GM23338 (cell line): ENCODE measurements around the gene EGFL8. TPM values are rescaled to one million over a fixed set of nuclear protein-coding genes. Genes with fewer than 3 reads are reported as not detected.
"Not testable (repeated sequence)": the region's sequence is repeated elsewhere in the genome, so short reads cannot be mapped to it uniquely, and the experiment has no call there.

ENCODE experiments used
- ATAC-seq: fragments of 200-7000 bp; cut with Tn5 transposase; 3 replicates; pipeline ENCODE4 v1.9.1; 2020
- DNase-seq: peaks from one replicate; pipeline ENCODE4 v3.0.0-alpha.2; 2015; ENCODE audit warnings: low spot score
- H2AFZ ChIP-seq: fragments of 200-600 bp; sonication (generic); 2 replicates; pipeline ENCODE4 v1.8.0; 2016; ENCODE audit warnings: antibody characterized with exemption, mild to moderate bottlenecking, moderate library complexity
- H3F3A ChIP-seq: fragments of 200-600 bp; sonication (generic); replicated peaks from 2 replicates; pipeline ENCODE4 v1.8.0; 2017; ENCODE audit warnings: antibody characterized with exemption, mixed run types, low read depth
- H3K27ac ChIP-seq: fragments of 200-600 bp; sonication (generic); 2 replicates; pipeline ENCODE4 v1.6.1; 2016; ENCODE audit warnings: low read depth
- H3K27me3 ChIP-seq: fragments of 200-600 bp; sonication (generic); 2 replicates; pipeline ENCODE4 v1.8.0; 2016; ENCODE audit warnings: mild to moderate bottlenecking, mixed run types, moderate library complexity; ENCODE audit not compliant: insufficient read depth
- H3K36me3 ChIP-seq: fragments of 200-600 bp; sonication (generic); 2 replicates; pipeline ENCODE4 v1.8.0; 2016; ENCODE audit warnings: mild to moderate bottlenecking; ENCODE audit not compliant: insufficient read depth
- H3K4me1 ChIP-seq: fragments of 200-600 bp; sonication (generic); 2 replicates; pipeline ENCODE4 v1.8.0; 2016; ENCODE audit warnings: mild to moderate bottlenecking, moderate library complexity; ENCODE audit not compliant: insufficient read depth
- H3K4me2 ChIP-seq: fragments of 200-600 bp; sonication (generic); 2 replicates; pipeline ENCODE4 v1.7.1; 2017; ENCODE audit warnings: mixed run types
- H3K4me3 ChIP-seq: fragments of 200-600 bp; sonication (generic); 2 replicates; pipeline ENCODE4 v1.6.1; 2016; ENCODE audit warnings: mixed run types
- H3K79me2 ChIP-seq: fragments of 200-600 bp; sonication (generic); replicated peaks from 2 replicates; pipeline ENCODE4 v1.8.0; 2017; ENCODE audit warnings: mild to moderate bottlenecking; ENCODE audit not compliant: insufficient read depth
- H3K9me2 ChIP-seq: fragments of 200-600 bp; sonication (generic); 2 replicates; pipeline ENCODE4 v1.8.0; 2017; ENCODE audit not compliant: insufficient read depth
- H4K20me1 ChIP-seq: fragments of 200-600 bp; sonication (generic); replicated peaks from 2 replicates; pipeline ENCODE4 v1.8.0; 2017; ENCODE audit warnings: mild to moderate bottlenecking; ENCODE audit not compliant: insufficient read depth
- H3K27ac Mint-ChIP-seq: 2 replicates; pipeline ENCODE4 v1.8.0; 2020; ENCODE audit warnings: inconsistent platforms, mild to moderate bottlenecking, moderate library complexity, mixed read lengths
- H3K27me3 Mint-ChIP-seq: 3 replicates; pipeline ENCODE4 v1.8.0; 2022; ENCODE audit warnings: low read depth, mild to moderate bottlenecking, moderate library complexity, mixed read lengths, inconsistent platforms; ENCODE audit not compliant: insufficient read depth, poor library complexity
- H3K36me3 Mint-ChIP-seq: 3 replicates; pipeline ENCODE4 v1.8.0; 2021; ENCODE audit warnings: low read depth, mild to moderate bottlenecking, inconsistent platforms, moderate library complexity, mixed read lengths
- H3K4me1 Mint-ChIP-seq: 3 replicates; pipeline ENCODE4 v1.8.0; 2020; ENCODE audit warnings: mild to moderate bottlenecking, inconsistent platforms, mixed read lengths
- H3K4me3 Mint-ChIP-seq: 3 replicates; pipeline ENCODE4 v1.8.0; 2021; ENCODE audit warnings: moderate library complexity, mild to moderate bottlenecking, inconsistent platforms, mixed read lengths
- H3K9me3 Mint-ChIP-seq: 3 replicates; pipeline ENCODE4 v1.8.0; 2020; ENCODE audit warnings: moderate library complexity, mild to moderate bottlenecking, inconsistent platforms, mixed read lengths
- EZH2phosphoT487 ChIP-seq: fragments of 200-600 bp; sonication (generic); IDR thresholded peaks from one replicate; pipeline ENCODE4 v1.8.1; 2018; ENCODE audit warnings: antibody characterized with exemption; ENCODE audit not compliant: unreplicated experiment
- POLR2AphosphoS5 ChIP-seq: IDR thresholded peaks from 2 replicates; pipeline ENCODE4 v1.6.1; 2016; ENCODE audit warnings: antibody characterized with exemption, low read depth
- REST ChIP-seq: IDR thresholded peaks from one replicate; pipeline ENCODE4 v1.6.1; 2018; ENCODE audit warnings: antibody characterized with exemption; ENCODE audit not compliant: unreplicated experiment
- polyA plus RNA-seq: library from polyadenylated mRNA; unstranded; fragments of >200 nt; fragmentation: Nextera tagmentation; extraction: Ambion mirVana; gene quantifications from 2 replicates; pipeline ENCODE4 v1.2.1, GENCODE V29; 2016
- total RNA-seq: library from RNA; depleted of rRNA; stranded (reverse); fragments of >200 nt; shearing (Covaris generic); gene quantifications from 2 replicates; pipeline ENCODE4 v1.2.3, GENCODE V29; 2014

EGFL8 gene
- total and polyA plus RNA-seq, 2 experiments from 2014 or later: 6.1 to 7.4 TPM

DNA sequence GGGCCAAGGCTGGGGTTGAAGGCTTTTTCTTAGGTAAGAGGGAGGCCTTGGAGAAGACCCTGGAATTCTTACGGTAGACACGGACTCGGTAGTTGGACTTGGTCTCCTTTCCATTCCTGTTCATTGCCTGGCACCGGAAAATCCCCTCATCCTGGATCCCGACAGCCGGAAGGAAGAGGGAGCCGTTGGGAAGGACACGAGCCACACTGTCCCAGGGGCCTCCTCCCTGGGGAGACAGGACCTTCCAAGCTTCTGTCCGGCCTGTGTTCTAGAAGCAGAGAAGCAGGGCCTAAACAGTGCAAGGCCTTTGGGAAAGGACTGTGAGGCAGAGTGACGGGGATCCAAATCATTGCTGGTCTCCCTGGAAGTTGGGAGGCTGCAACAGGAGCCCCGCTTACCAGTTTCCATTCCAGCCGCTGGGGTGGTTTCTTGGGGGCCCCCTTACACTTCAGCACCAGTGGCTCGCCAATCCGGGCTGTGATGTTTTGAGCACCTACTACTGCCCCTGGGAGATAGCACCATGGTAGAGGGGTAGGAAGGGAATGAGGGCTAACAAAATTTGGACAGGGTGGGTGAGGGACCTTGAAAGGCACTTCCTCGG lies 19.2 kb downstream of the EGFL8 start (continued):
- TF ChIP-seq EZH2phosphoT487: no peak

DNA sequence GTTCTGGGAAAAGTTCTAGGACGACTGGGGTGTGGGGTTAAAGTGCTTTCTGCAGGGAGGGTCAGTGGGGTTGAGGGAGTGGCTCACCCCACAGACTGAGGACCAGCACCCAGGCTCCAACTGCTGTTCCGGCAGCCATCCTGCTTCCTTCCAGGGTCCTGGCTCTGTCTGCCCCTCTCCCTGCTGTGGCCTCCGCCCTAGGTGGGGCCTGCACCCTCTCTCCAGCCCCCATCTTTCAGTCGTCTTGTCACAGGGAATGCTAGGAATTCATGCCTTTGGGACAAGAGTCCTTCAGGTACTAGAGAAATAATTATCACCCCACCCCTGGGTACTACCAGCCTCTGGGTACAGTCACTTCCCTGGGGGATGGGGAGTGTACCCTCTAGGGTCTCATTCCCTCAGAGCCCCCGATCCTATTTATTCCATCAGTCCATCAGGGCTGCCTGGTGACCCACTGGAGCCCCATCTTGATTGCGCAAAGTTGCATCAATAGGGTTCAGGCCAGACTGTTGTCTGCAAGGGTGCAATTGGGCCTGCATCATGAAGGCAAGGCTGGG lies 19.8 kb downstream of the EGFL8 start, which contains the start of gene AGER:
TSS of gene AGER (minus strand) at position 170 of the 557 bp plus-strand sequence. CDS start at position 139, 31 bp downstream.
- Histone ChIP-seq H3K27me3 (no peaks in the 10 kb centered on the region), H3K27ac (no peak within 1 kb of the TSS), H3K36me3 (peaks cover 5% of the 10 kb centered on the region), H4K20me1 (no peaks in the 10 kb centered on the region), H3K4me3 (no peak within 1 kb of the TSS), H3F3A (peaks cover 13% of the 10 kb centered on the region), H3K79me2 (peaks cover 13% of the 10 kb centered on the region), H3K4me1 (peaks cover 12% of the 10 kb centered on the region), H3K9me2 (no peaks in the 10 kb centered on the region), H3K4me2 (no peak within 1 kb of the TSS; the same call in 1 of the 2 replicates), H2AFZ (no peak within 1 kb of the TSS)
- H3K9me3 Mint-ChIP-seq: no peaks in the 10 kb centered on the region; the same call in 2 of the 3 replicates
- H3K27ac Mint-ChIP-seq: peak within 1 kb of the TSS; percentile 62
- no peak for DNase-seq
- H3K4me3 Mint-ChIP-seq: no peak within 1 kb of the TSS
- H3K36me3 Mint-ChIP-seq: peaks cover 76% of the 10 kb centered on the region
- TF ChIP-seq POLR2AphosphoS5: no peak
- no peak for TF ChIP-seq REST
- H3K27me3 Mint-ChIP-seq: peaks cover 22% of the 10 kb centered on the region
- H3K4me1 Mint-ChIP-seq: peaks cover 40% of the 10 kb centered on the region
- no peak for ATAC-seq

DNA sequence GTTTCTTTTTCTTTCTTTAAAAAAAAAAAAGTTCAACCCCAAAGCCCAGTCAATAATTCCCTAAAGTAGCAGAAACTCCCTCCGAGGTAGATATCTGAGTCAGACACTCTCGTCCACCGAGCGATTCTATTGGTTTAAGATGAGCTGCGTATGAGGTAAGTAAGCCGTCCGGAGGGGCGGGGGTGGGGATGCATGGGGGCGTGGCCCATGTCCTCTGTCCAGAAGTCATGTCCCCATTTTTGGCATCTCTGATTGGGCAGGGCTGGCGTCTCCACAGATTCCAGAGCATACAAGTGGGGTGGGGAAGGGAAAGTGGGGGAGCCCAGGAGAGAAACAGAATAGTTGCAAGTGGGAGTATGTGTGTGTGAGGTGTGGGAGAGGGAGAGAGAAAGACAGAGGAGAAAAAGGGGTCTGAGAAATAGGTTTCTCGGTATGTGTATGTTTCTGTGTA lies 21.3 kb downstream of the EGFL8 start:
- peaks cover 13% of the 10 kb centered on the region for H3F3A ChIP-seq
- peaks cover 14% of the 10 kb centered on the region for H3K4me1 ChIP-seq
- not testable (repeated sequence) for H3K4me3 ChIP-seq, H3K27me3 ChIP-seq, H3K9me2 ChIP-seq, H3K9me3 Mint-ChIP-seq, H3K36me3 ChIP-seq, H2AFZ ChIP-seq, H4K20me1 ChIP-seq
- Mint-ChIP-seq H3K36me3 (peaks cover 63% of the 10 kb centered on the region), H3K4me1 (peaks cover 37% of the 10 kb centered on the region), H3K4me3 (peak overlapping the region; percentile 53), H3K27me3 (peaks cover 27% of the 10 kb centered on the region), H3K27ac (peak overlapping the region; percentile 87)
- peak; percentile 89 for DNase-seq
- peaks cover 12% of the 10 kb centered on the region for H3K79me2 ChIP-seq
- ATAC-seq: peak; percentile 46
- H3K4me2 ChIP-seq: peak overlapping the region; percentile 49; the same call in 1 of the 2 replicates
- H3K27ac ChIP-seq: peak overlapping the region; percentile 39; the same call in 1 of the 2 replicates

DNA sequence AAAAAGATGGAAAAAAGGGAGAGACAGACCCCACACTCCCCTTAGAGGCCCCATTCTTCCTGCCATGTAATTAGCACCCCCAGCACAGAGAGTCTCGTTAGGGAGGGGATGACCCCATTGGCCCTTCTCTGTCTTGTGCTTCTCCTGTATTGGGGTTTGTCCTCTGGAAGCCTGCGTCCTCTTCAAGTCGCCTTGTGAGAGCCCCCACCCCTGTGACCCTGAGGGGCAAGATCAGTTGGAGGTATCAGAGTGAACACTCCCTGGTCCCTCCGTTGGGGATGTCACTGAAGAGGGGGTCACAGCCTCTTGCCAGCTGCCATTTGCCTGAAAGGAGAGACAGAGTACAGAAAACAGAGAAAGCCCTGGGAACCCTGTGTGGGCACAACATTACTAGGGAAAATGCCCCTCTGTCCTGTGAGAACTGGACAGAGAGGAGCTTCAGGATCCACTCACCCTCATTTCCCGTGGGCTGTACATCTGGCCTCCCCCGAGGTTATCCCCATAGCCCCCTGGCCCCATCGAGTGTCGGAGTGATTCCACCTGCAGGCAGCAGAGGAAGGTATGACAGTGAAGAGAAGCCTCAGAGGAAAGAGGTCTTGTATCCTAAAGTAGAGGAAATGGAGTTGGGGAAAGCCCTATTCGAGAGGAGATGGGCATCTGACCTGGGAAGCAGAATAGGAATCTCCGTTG lies 21.9 kb downstream of the EGFL8 start:
- not testable (repeated sequence) for H2AFZ ChIP-seq, H3K27me3 ChIP-seq, H3K4me3 Mint-ChIP-seq, ATAC-seq, H3K36me3 ChIP-seq, H3K9me2 ChIP-seq, H3K9me3 Mint-ChIP-seq, H3K4me3 ChIP-seq, H4K20me1 ChIP-seq, DNase-seq, H3K4me2 ChIP-seq
- Mint-ChIP-seq H3K27ac (peak overlapping the region; percentile 87), H3K4me1 (peaks cover 41% of the 10 kb centered on the region), H3K36me3 (peaks cover 57% of the 10 kb centered on the region), H3K27me3 (peaks cover 27% of the 10 kb centered on the region)
- H3K79me2 ChIP-seq: peaks cover 12% of the 10 kb centered on the region
- peaks cover 20% of the 10 kb centered on the region for H3K4me1 ChIP-seq
- H3K27ac ChIP-seq: peak overlapping the region; percentile 39; the same call in 1 of the 2 replicates
- peaks cover 17% of the 10 kb centered on the region for H3F3A ChIP-seq
